Limb (tissue), 2 donors: ENCODE data around the gene DIAPH3.
A peak's percentile ranks its signal among the peaks of the same experiment; 100 is the strongest.

Experiments used
- DNase-seq, 2 donors: peaks; one replicate each; pipeline ENCODE4 v3.0.0-alpha.2; 2016; ENCODE audit errors: extremely low spot score in 2 of 2

The DIAPH3 gene

GRCh38 chr13:59677966-59678814 is 485.5 kb downstream of the DIAPH3 start:
- DNase-seq: peak in 1 of 2 donors; percentile 47

- no peak for DNase-seq
These were observed 486.3 kb downstream of the DIAPH3 start for GRCh38 chr13:59677430-59677829.

GRCh38 chr13:59674616-59675015 is 489.1 kb downstream of the DIAPH3 start:
- DNase-seq: no peak

- no peak for DNase-seq
These were observed 490.4 kb downstream of the DIAPH3 start for GRCh38 chr13:59673286-59673685.

- DNase-seq: no peak
These were observed 491.3 kb downstream of the DIAPH3 start for GRCh38 chr13:59672445-59672844.

- DNase-seq: no peak
These were observed 491.8 kb downstream of the DIAPH3 start for GRCh38 chr13:59671881-59672280.

- peak in 1 of 2 donors; percentile 58 for DNase-seq
These were observed 497.2 kb downstream of the DIAPH3 start for GRCh38 chr13:59666504-59666903.

GRCh38 chr13:59665732-59666131 is 498.0 kb downstream of the DIAPH3 start:
- DNase-seq: peak in 1 of 2 donors; percentile 66

GRCh38 chr13:59665184-59665583 is 498.5 kb downstream of the DIAPH3 start:
- DNase-seq: no peak

- DNase-seq: no peak
These were observed 499.1 kb downstream of the DIAPH3 start for GRCh38 chr13:59664586-59664985.

GRCh38 chr13:59663707-59664106 is 500.0 kb downstream of the DIAPH3 start:
- DNase-seq: no peak

GRCh38 chr13:59660582-59660981 is 503.1 kb downstream of the DIAPH3 start:
- DNase-seq: no peak

- no peak for DNase-seq
These were observed 503.7 kb downstream of the DIAPH3 start for GRCh38 chr13:59659981-59660380.

GRCh38 chr13:59658738-59659330 is 504.9 kb downstream of the DIAPH3 start:
- DNase-seq: no peak

GRCh38 chr13:59658027-59658737 is 505.5 kb downstream of the DIAPH3 start:
- DNase-seq: no peak

GRCh38 chr13:59653916-59654315 is 509.8 kb downstream of the DIAPH3 start:
- DNase-seq: no peak

- no peak for DNase-seq
These were observed 512.2 kb downstream of the DIAPH3 start for GRCh38 chr13:59651479-59651878.

- DNase-seq: no peak
These were observed 519.7 kb downstream of the DIAPH3 start for GRCh38 chr13:59643906-59644626.

- no peak for DNase-seq
These were observed 520.3 kb downstream of the DIAPH3 start for GRCh38 chr13:59643364-59643841.

GRCh38 chr13:59641817-59642216 is 521.9 kb downstream of the DIAPH3 start:
- no peak for DNase-seq

- DNase-seq: no peak
These were observed 522.5 kb downstream of the DIAPH3 start for GRCh38 chr13:59641261-59641660.
